Activated B cell treated with CpG ODN at 0.5 μM for 24 hours (primary cell): ENCODE measurements around the gene CLMN. TPM values are rescaled to one million over a fixed set of nuclear protein-coding genes. Genes with fewer than 3 reads are reported as not detected.

ENCODE experiments used
- ATAC-seq: fragments of 200-7000 bp; cut with Tn5 transposase; one replicate; pipeline ENCODE4 v1.10.0; 2021; ENCODE audit warnings: low read depth, mild to moderate bottlenecking, moderate library complexity
- CTCF ChIA-PET: fragments of 350-600 bp; sonication (Branson Sonifier 250); formaldehyde crosslinking; loops from one replicate; lab custom pipeline; 2021; ENCODE audit warnings: antibody characterized with exemption; lab: Charles Lee
- POLR2A ChIA-PET: fragments of 350-600 bp; sonication (Branson Sonifier 250); formaldehyde crosslinking; loops from one replicate; lab custom pipeline; 2021; ENCODE audit warnings: antibody characterized with exemption; lab: Charles Lee
- DNase-seq: peaks from one replicate; pipeline ENCODE4 v3.0.0; 2022
- H3K27ac Mint-ChIP-seq: one replicate; pipeline ENCODE4 v1.8.0; 2020; ENCODE audit warnings: mixed read lengths
- H3K27me3 Mint-ChIP-seq: one replicate; pipeline ENCODE4 v1.8.0; 2021; ENCODE audit warnings: mixed read lengths
- H3K36me3 Mint-ChIP-seq: one replicate; pipeline ENCODE4 v1.8.0; 2021; ENCODE audit warnings: low read depth, mixed read lengths
- H3K4me1 Mint-ChIP-seq: one replicate; pipeline ENCODE4 v1.8.0; 2021; ENCODE audit warnings: mixed read lengths
- H3K4me3 Mint-ChIP-seq: one replicate; pipeline ENCODE4 v1.8.0; 2020; ENCODE audit warnings: mild to moderate bottlenecking, mixed read lengths
- H3K9me3 Mint-ChIP-seq: one replicate; pipeline ENCODE4 v1.8.0; 2020; ENCODE audit warnings: mixed read lengths
- CTCF ChIP-seq: fragments of 200-600 bp; IDR thresholded peaks from one replicate; pipeline ENCODE4 v1.8.0; 2022; ENCODE audit warnings: antibody characterized with exemption, mild to moderate bottlenecking
- intact Hi-C: fragments of 100-400 bp; cut with micrococcal nuclease; formaldehyde crosslinking; loops from one replicate; pipeline ENCODE4 v1.15.1; 2024
- total RNA-seq: library from RNA; stranded (reverse); gene quantifications from 2 replicates; pipeline ENCODE4 v1.2.3, GENCODE V29; 2022

Gene CLMN
- total RNA-seq, 1 donor from 2014 or later, result 23.9 TPM

- Mint-ChIP-seq H3K4me3 (no peak overlapping the region), H3K9me3 (peaks cover 7% of the 10 kb centered on the region), H3K36me3 (peaks cover 56% of the 10 kb centered on the region), H3K27ac (no peak overlapping the region), H3K27me3 (no peaks in the 10 kb centered on the region), H3K4me1 (peaks cover 7% of the 10 kb centered on the region)
- DNase-seq (no peak), ATAC-seq (no peak)
- CTCF ChIA-PET, result no interaction called here
- intact Hi-C loops, result no loop called here
- TF ChIP-seq CTCF, result no peak
- POLR2A ChIA-PET, result interaction anchor here (1.2 kb wide), 1 partner anchor 14 kb away, joined by 3 read pairs; no protein-coding TSS in a partner anchor
Measured at GRCh38 chr14:95218006-95218405, 101.7 kb downstream of the CLMN start.

- CTCF ChIA-PET, result no interaction called here
- no peak for TF ChIP-seq CTCF
- no peaks in the 10 kb centered on the region for H3K27me3 Mint-ChIP-seq
- no peak for DNase-seq
- POLR2A ChIA-PET, result no interaction called here
- H3K4me3 Mint-ChIP-seq, result no peak overlapping the region
- H3K36me3 Mint-ChIP-seq, result peaks cover 51% of the 10 kb centered on the region
- intact Hi-C loops, result no loop called here
- peaks cover 7% of the 10 kb centered on the region for H3K9me3 Mint-ChIP-seq
- ATAC-seq, result no peak
- no peak overlapping the region for H3K27ac Mint-ChIP-seq
- peaks cover 7% of the 10 kb centered on the region for H3K4me1 Mint-ChIP-seq
Measured at GRCh38 chr14:95217391-95217900, 102.3 kb downstream of the CLMN start.

GRCh38 chr14:95216008-95216407, 103.7 kb downstream of the CLMN start:
- Mint-ChIP-seq H3K4me3 (no peak overlapping the region), H3K4me1 (peaks cover 7% of the 10 kb centered on the region), H3K36me3 (peaks cover 37% of the 10 kb centered on the region), H3K27me3 (no peaks in the 10 kb centered on the region), H3K27ac (no peak overlapping the region), H3K9me3 (peaks cover 7% of the 10 kb centered on the region)
- TF ChIP-seq CTCF, result no peak
- ChIA-PET POLR2A (no interaction called here), CTCF (no interaction called here)
- intact Hi-C loops, result no loop called here
- DNase-seq, result no peak
- peak; percentile 74 for ATAC-seq

GRCh38 chr14:95215094-95215725, 104.5 kb downstream of the CLMN start:
- Mint-ChIP-seq H3K27me3 (no peaks in the 10 kb centered on the region), H3K27ac (no peak overlapping the region), H3K36me3 (peaks cover 31% of the 10 kb centered on the region), H3K4me3 (no peak overlapping the region), H3K4me1 (peaks cover 7% of the 10 kb centered on the region), H3K9me3 (peaks cover 7% of the 10 kb centered on the region)
- intact Hi-C loops, result no loop called here
- no peak for TF ChIP-seq CTCF
- POLR2A ChIA-PET, result no interaction called here
- CTCF ChIA-PET, result no interaction called here
- ATAC-seq (no peak), DNase-seq (no peak)

- no peak for ATAC-seq
- no peaks in the 10 kb centered on the region for H3K27me3 Mint-ChIP-seq
- no peak overlapping the region for H3K4me3 Mint-ChIP-seq
- CTCF ChIA-PET, result no interaction called here
- DNase-seq, result no peak
- POLR2A ChIA-PET, result no interaction called here
- H3K27ac Mint-ChIP-seq, result no peak overlapping the region
- intact Hi-C loops, result no loop called here
- TF ChIP-seq CTCF, result no peak
- peaks cover 7% of the 10 kb centered on the region for H3K9me3 Mint-ChIP-seq
- peaks cover 28% of the 10 kb centered on the region for H3K36me3 Mint-ChIP-seq
- H3K4me1 Mint-ChIP-seq, result peaks cover 7% of the 10 kb centered on the region
Measured at GRCh38 chr14:95213774-95214173, 105.9 kb downstream of the CLMN start.
